A673 (cell line): Measurements from ENCODE around the gene NBAS.

Source experiments
- CTCF ChIP-seq: fragments of 300-800, 200-600 bp; sonication (generic); conservative IDR thresholded peaks from 2 replicates; pipeline ENCODE4 v1.5.1; 2017; ENCODE audit warnings: low read depth, mild to moderate bottlenecking, antibody characterized with exemption, low read length, moderate library complexity, mixed read lengths
- EZH2 ChIP-seq: fragments of 200-600 bp; sonication (generic); IDR thresholded peaks from 2 replicates; pipeline ENCODE4 v1.6.1; 2017; ENCODE audit warnings: borderline replicate concordance, low read depth, mild to moderate bottlenecking, mixed read lengths, antibody characterized with exemption, low read length; ENCODE audit not compliant: poor library complexity, severe bottlenecking

- TF ChIP-seq CTCF: no peak
- TF ChIP-seq EZH2: no peak
Observed at GRCh38 chr2:15383695-15384350, 177.3 kb downstream of the NBAS start.
